Transverse colon (tissue), 4 donors: ENCODE data around the gene IMP4. TPM values are rescaled to one million over a fixed set of nuclear protein-coding genes. Genes with fewer than 3 reads are reported as not detected.

Experiments used
- DNase-seq: peaks from one replicate; pipeline ENCODE4 v3.0.0-alpha.2; 2019
- H3K27ac ChIP-seq, 4 donors: fragments of 200-600 bp; sonication (generic); 2 replicates each; pipeline ENCODE4 v1.5.1; 2016 to 2018; ENCODE audit warnings: inconsistent platforms in 4 of 4
- H3K27me3 ChIP-seq: fragments of 200-600 bp; sonication (generic); 2 replicates; pipeline ENCODE4 v1.5.1; 2017; ENCODE audit warnings: inconsistent platforms
- H3K36me3 ChIP-seq, 4 donors: fragments of 200-600 bp; sonication (generic); 2 replicates each; pipeline ENCODE4 v1.5.1; 2017 to 2019; ENCODE audit warnings: inconsistent platforms in 4 of 4
- H3K4me1 ChIP-seq, 4 donors: fragments of 200-600 bp; sonication (generic); 2 replicates each; pipeline ENCODE4 v1.5.1; 2017 to 2020; ENCODE audit warnings: inconsistent platforms in 4 of 4
- H3K4me3 ChIP-seq, 4 donors: fragments of 200-600 bp; sonication (generic); 1 replicate in 1 of 4; 2 replicates in 3 of 4; pipeline versions ENCODE4 v1.5.1 to v1.6.1; 2017 to 2019; ENCODE audit warnings: inconsistent platforms in 4 of 4
- H3K9me3 ChIP-seq, 2 donors: fragments of 200-600 bp; sonication (generic); 2 replicates each; pipeline ENCODE4 v1.5.1; 2017 to 2019; ENCODE audit warnings: inconsistent platforms in 2 of 2
- CTCF ChIP-seq, 5 experiments: fragments of 200-600 bp in 3 of 5; fragments of 450-650 bp in 2 of 5; sonication (generic) in 3 of 5; IDR thresholded peaks; 1 replicate in 2 of 5; 2 replicates in 3 of 5; pipeline ENCODE4 v1.5.1; 2016 to 2017; ENCODE audit warnings: antibody characterized with exemption in 5 of 5, inconsistent platforms in 3 of 5, mild to moderate bottlenecking in 2 of 5, moderate library complexity in 1 of 5
- EP300 ChIP-seq: sonication (generic); formaldehyde crosslinking; IDR thresholded peaks from one replicate; pipeline ENCODE4 v1.6.1; 2017; ENCODE audit warnings: antibody characterized with exemption, low read depth
- POLR2A ChIP-seq: fragments of 450-650 bp; IDR thresholded peaks from one replicate; pipeline ENCODE4 v1.6.1; 2016; ENCODE audit warnings: antibody characterized with exemption, mild to moderate bottlenecking, moderate library complexity
- POLR2AphosphoS5 ChIP-seq, 3 donors: sonication (generic); formaldehyde crosslinking; IDR thresholded peaks; one replicate each; pipeline ENCODE4 v1.6.1; 2016; ENCODE audit warnings: antibody characterized with exemption in 3 of 3
- WGBS, 2 donors: methylation state at CpG; one replicate each; pipeline ENCODE4 v1.1.5; 2018; ENCODE audit warnings: low coverage in 1 of 2; 5-methylcytosine and 5-hydroxymethylcytosine counted together
- in situ Hi-C, 4 donors: fragments of 200-750 bp; cut with MboI; loops; one replicate each; pipeline versions ENCODE4 v1.15.0 to v1.15.1; 2017; ENCODE audit warnings: low sequenced_read_pairs in 3 of 4, low pct_ligation_motif_present in 1 of 4, low pct_unique_long_range_greater_than_20kb in 1 of 4
- intact Hi-C: fragments of 100-400 bp; cut with DNase I; formaldehyde crosslinking; loops from one replicate; pipeline ENCODE4 v1.15.1; 2023; ENCODE audit warnings: low total_unique reads
- total RNA-seq, 4 donors: library from RNA; depleted of rRNA; stranded (reverse); fragments of >200 nt; gene quantifications; one replicate each; pipeline ENCODE4 v1.1.0, GENCODE V29; 2016

The IMP4 gene
- total RNA-seq, 4 donors from 2014 or later, result 52.1 to 367 (median 83.7) TPM

GRCh38 chr2:130381145-130381544 is 38.4 kb downstream of the IMP4 start:
- Histone ChIP-seq H3K4me1 (peaks cover 0 to 6% (median 0%) of the 10 kb centered on the region in 4 donors), H3K4me3 (no peak overlapping the region), H3K27me3 (no peaks in the 10 kb centered on the region), H3K36me3 (no peaks in the 10 kb centered on the region), H3K9me3 (no peaks in the 10 kb centered on the region), H3K27ac (no peak overlapping the region)
- 87% methylated on average over 4 of the region's 4 CpGs; no CpG with 5 or more reads in 1 of the 2 donors for WGBS, 2 donors
- no peak for DNase-seq
- in situ Hi-C loops (no loop called here), intact Hi-C loops (no loop called here)
- TF ChIP-seq POLR2A (no peak), EP300 (no peak), CTCF (IDR thresholded peaks at IDR 0.05) (no peak), POLR2AphosphoS5 (IDR thresholded peaks at IDR 0.05) (no peak)

GRCh38 chr2:130381619-130382018 is 38.9 kb downstream of the IMP4 start:
- H3K4me1 ChIP-seq, result peaks cover 0 to 4% (median 0%) of the 10 kb centered on the region in 4 donors
- no peak overlapping the region for H3K27ac ChIP-seq
- TF ChIP-seq POLR2A (no peak), EP300 (no peak), POLR2AphosphoS5 (IDR thresholded peaks at IDR 0.05) (no peak)
- H3K9me3 ChIP-seq, result no peaks in the 10 kb centered on the region
- in situ Hi-C loops (no loop called here), intact Hi-C loops (no loop called here)
- H3K27me3 ChIP-seq, result no peaks in the 10 kb centered on the region
- no peak for DNase-seq
- no peaks in the 10 kb centered on the region for H3K36me3 ChIP-seq
- WGBS, 2 donors, result 90 to 96% methylated on average over 3 to 4 of the region's 4 CpGs
- H3K4me3 ChIP-seq, result no peak overlapping the region

- in situ Hi-C loops, result no loop called here
- Histone ChIP-seq H3K9me3 (no peaks in the 10 kb centered on the region), H3K4me3 (no peak overlapping the region), H3K36me3 (no peaks in the 10 kb centered on the region), H3K4me1 (peaks cover 0 to 8% (median 0%) of the 10 kb centered on the region in 4 donors), H3K27ac (no peak overlapping the region), H3K27me3 (no peaks in the 10 kb centered on the region)
- WGBS, 2 donors, result 95 to 100% methylated on average over 1 to 8 of the region's 8 CpGs
- no peak for TF ChIP-seq POLR2A
- no peak for TF ChIP-seq CTCF (IDR thresholded peaks at IDR 0.05)
- no peak for TF ChIP-seq POLR2AphosphoS5 (IDR thresholded peaks at IDR 0.05)
- no peak for TF ChIP-seq EP300
- intact Hi-C loops, result no loop called here
- no peak for DNase-seq
Observed at GRCh38 chr2:130382313-130382917, 39.7 kb downstream of the IMP4 start.

- Histone ChIP-seq H3K4me3 (no peak overlapping the region), H3K9me3 (no peaks in the 10 kb centered on the region), H3K36me3 (no peaks in the 10 kb centered on the region), H3K4me1 (peaks cover 2 to 18% (median 7%) of the 10 kb centered on the region in 4 donors), H3K27me3 (no peaks in the 10 kb centered on the region), H3K27ac (peak overlapping the region in 3 of 4 donors; percentile 20 to 34 (median 21))
- intact Hi-C loops (no loop called here), in situ Hi-C loops (no loop called here)
- 73% methylated on average over 3 of the region's 3 CpGs; no CpG with 5 or more reads in 1 of the 2 donors for WGBS, 2 donors
- TF ChIP-seq POLR2AphosphoS5 (IDR thresholded peaks at IDR 0.05) (peak in 1 of 3 donors; percentile 19), POLR2A (no peak)
- DNase-seq, result no peak
Observed at GRCh38 chr2:130385709-130386108, 43.0 kb downstream of the IMP4 start.

GRCh38 chr2:130387071-130387400 is 44.3 kb downstream of the IMP4 start:
- TF ChIP-seq POLR2AphosphoS5 (IDR thresholded peaks at IDR 0.05) (no peak), CTCF (IDR thresholded peaks at IDR 0.05) (no peak), POLR2A (no peak), EP300 (no peak)
- no peak overlapping the region for H3K4me3 ChIP-seq
- peak overlapping the region in 2 of 4 donors; percentile 1 to 45 for H3K27ac ChIP-seq
- H3K36me3 ChIP-seq, result no peaks in the 10 kb centered on the region
- no peaks in the 10 kb centered on the region for H3K27me3 ChIP-seq
- intact Hi-C loops, result no loop called here
- WGBS, 2 donors, result 71 to 75% methylated on average over 4 of the region's 4 CpGs
- H3K4me1 ChIP-seq, result peaks cover 6 to 23% (median 11%) of the 10 kb centered on the region in 4 donors
- in situ Hi-C loops, result no loop called here
- no peaks in the 10 kb centered on the region for H3K9me3 ChIP-seq
- no peak for DNase-seq
